ENCODE measurements around the gene EYS.

GRCh38 chr6:65280060-65280459, 427.0 kb downstream of the EYS start:
- TF ChIP-seq, protein P1, sequence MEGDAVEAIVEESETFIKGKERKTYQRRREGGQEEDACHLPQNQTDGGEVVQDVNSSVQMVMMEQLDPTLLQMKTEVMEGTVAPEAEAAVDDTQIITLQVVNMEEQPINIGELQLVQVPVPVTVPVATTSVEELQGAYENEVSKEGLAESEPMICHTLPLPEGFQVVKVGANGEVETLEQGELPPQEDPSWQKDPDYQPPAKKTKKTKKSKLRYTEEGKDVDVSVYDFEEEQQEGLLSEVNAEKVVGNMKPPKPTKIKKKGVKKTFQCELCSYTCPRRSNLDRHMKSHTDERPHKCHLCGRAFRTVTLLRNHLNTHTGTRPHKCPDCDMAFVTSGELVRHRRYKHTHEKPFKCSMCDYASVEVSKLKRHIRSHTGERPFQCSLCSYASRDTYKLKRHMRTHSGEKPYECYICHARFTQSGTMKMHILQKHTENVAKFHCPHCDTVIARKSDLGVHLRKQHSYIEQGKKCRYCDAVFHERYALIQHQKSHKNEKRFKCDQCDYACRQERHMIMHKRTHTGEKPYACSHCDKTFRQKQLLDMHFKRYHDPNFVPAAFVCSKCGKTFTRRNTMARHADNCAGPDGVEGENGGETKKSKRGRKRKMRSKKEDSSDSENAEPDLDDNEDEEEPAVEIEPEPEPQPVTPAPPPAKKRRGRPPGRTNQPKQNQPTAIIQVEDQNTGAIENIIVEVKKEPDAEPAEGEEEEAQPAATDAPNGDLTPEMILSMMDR (IDR thresholded peaks at IDR 0.05): no peak
- TF ChIP-seq POLR2A (IDR thresholded peaks at IDR 0.05): no peak
